K562 (cell line): ENCODE results near the gene CHN1. TPM values are rescaled to one million over a fixed set of nuclear protein-coding genes. Genes with fewer than 3 reads are reported as not detected.

Experiments
- ATAC-seq: fragments of 200-7000 bp; cut with Tn5 transposase; 3 replicates; pipeline ENCODE4 v1.9.1; 2020; ENCODE audit warnings: moderate library complexity
- BruUV-seq: library from RNA; stranded (reverse); fragments of 400-500 nt; replicated peaks from 2 replicates; lab custom pipeline; 2021; lab: Mats Ljungman, UMichigan
- CTCF ChIA-PET: fragments of 300-600 bp; formaldehyde crosslinking; extraction: SDS; loops from one replicate; lab custom pipeline; 2021; ENCODE audit warnings: low intra/inter-chr PET ratio; lab: Yijun Ruan, JAX
- POLR2A ChIA-PET: fragments of 300-600, 350-650 bp; sonication (Branson Sonifier 250); formaldehyde crosslinking; extraction: SDS; loops from one replicate; lab custom pipeline; 2021; ENCODE audit warnings: antibody characterized with exemption, inconsistent platforms; lab: Yijun Ruan, JAX
- DNase-seq, 4 experiments: peaks; one replicate each; pipeline versions ENCODE4 v3.0.0 to v3.0.0-alpha.2; 2011 to 2018; ENCODE audit warnings: low spot score in 3 of 4, mixed read lengths in 3 of 4; ENCODE audit errors: extremely low read depth in 1 of 4
- FAIRE-seq: peaks from 2 replicates; lab custom pipeline; 2011; peaks lifted over from hg19 to GRCh38; lab: Jason Lieb, UNC
- H2AFZ ChIP-seq: 2 replicates; pipeline ENCODE4 v1.6.0; 2011; ENCODE audit warnings: low read depth, low read length, control low read depth, inconsistent platforms
- H3K27ac ChIP-seq: fragments of 200-600 bp; 3 replicates; pipeline ENCODE4 v1.8.0; 2011; ENCODE audit warnings: low read depth, mild to moderate bottlenecking, control low read depth, inconsistent platforms, low read length, moderate library complexity, mixed read lengths; ENCODE audit errors: extremely low read depth
- H3K27me3 ChIP-seq, 2 experiments: fragments of 300-600 bp in 1 of 2; 2 replicates in 1 of 2; 3 replicates in 1 of 2; pipeline versions ENCODE4 v1.6.0 to v1.8.0; 2011; ENCODE audit warnings: inconsistent platforms in 2 of 2, low read length in 2 of 2, mild to moderate bottlenecking in 1 of 2, mixed read lengths in 1 of 2, moderate library complexity in 1 of 2; ENCODE audit not compliant: control insufficient read depth in 2 of 2, insufficient read depth in 2 of 2
- H3K36me3 ChIP-seq: fragments of 300-600 bp; 3 replicates; pipeline ENCODE4 v1.8.0; 2011; ENCODE audit warnings: mild to moderate bottlenecking, low read length, inconsistent platforms; ENCODE audit not compliant: control insufficient read depth, insufficient read depth
- H3K4me1 ChIP-seq, 2 experiments: fragments of 200-600 bp in 1 of 2; replicated peaks in 1 of 2; 2 replicates in 1 of 2; 3 replicates in 1 of 2; pipeline versions ENCODE4 v1.5.1 to v1.8.0; 2011; ENCODE audit warnings: inconsistent platforms in 2 of 2, low read length in 2 of 2, mild to moderate bottlenecking in 1 of 2, mixed read lengths in 1 of 2, moderate library complexity in 1 of 2; ENCODE audit not compliant: control insufficient read depth in 2 of 2, insufficient read depth in 2 of 2
- H3K4me2 ChIP-seq: 2 replicates; pipeline ENCODE4 v1.6.1; 2011; ENCODE audit warnings: low read length, control low read depth, inconsistent platforms, mixed read lengths; ENCODE audit not compliant: insufficient read depth
- H3K4me3 ChIP-seq: fragments of 200-600 bp; sonication (generic), shearing (Covaris generic); 2 replicates; pipeline ENCODE4 v1.5.1; 2016; ENCODE audit warnings: control low read depth, inconsistent platforms
- H3K79me2 ChIP-seq: fragments of 200-600 bp; 3 replicates; pipeline ENCODE4 v1.8.0; 2011; ENCODE audit warnings: low read length, inconsistent platforms; ENCODE audit not compliant: control insufficient read depth, insufficient read depth
- H3K9ac ChIP-seq, 2 experiments: 2 replicates each; pipeline versions ENCODE4 v1.6.0 to v1.6.1; 2011; ENCODE audit warnings: low read depth in 2 of 2, low read length in 2 of 2, control low read depth in 1 of 2, inconsistent platforms in 1 of 2, mild to moderate bottlenecking in 1 of 2, mixed read lengths in 1 of 2; ENCODE audit not compliant: insufficient read depth in 1 of 2
- H3K9me1 ChIP-seq: one replicate; pipeline ENCODE4 v1.6.0; 2011; ENCODE audit warnings: inconsistent platforms, mild to moderate bottlenecking, low read length, moderate library complexity; ENCODE audit not compliant: control insufficient read depth, insufficient read depth
- H3K9me3 ChIP-seq: replicated peaks from 2 replicates; pipeline ENCODE4 v1.5.1; 2011; ENCODE audit warnings: low read depth, low read length, inconsistent platforms; ENCODE audit not compliant: control insufficient read depth, insufficient read depth
- H4K20me1 ChIP-seq: replicated peaks from 2 replicates; pipeline ENCODE4 v1.6.1; 2011; ENCODE audit warnings: low read length, inconsistent platforms, mixed read lengths; ENCODE audit not compliant: control insufficient read depth, insufficient read depth
- DPF2 ChIP-seq: fragments of 450-650 bp; IDR thresholded peaks from 2 replicates; pipeline ENCODE4 v1.6.1; 2016
- GABPB1 ChIP-seq: sonication (generic); formaldehyde crosslinking; IDR thresholded peaks from 2 replicates; pipeline ENCODE4 v1.8.0; 2022; ENCODE audit warnings: mild to moderate bottlenecking, missing genetic modification reagents
- JUNB ChIP-seq: fragments of 450-650 bp; formaldehyde crosslinking; conservative IDR thresholded peaks from 2 replicates; pipeline ENCODE4 v1.4.0; 2020; ENCODE audit warnings: mild to moderate bottlenecking
- KHSRP ChIP-seq: fragments of 450-650 bp; IDR thresholded peaks from 2 replicates; pipeline ENCODE4 v1.6.1; 2017
- MCM5 ChIP-seq: fragments of 450-650 bp; IDR thresholded peaks from 2 replicates; pipeline ENCODE4 v1.6.1; 2016; ENCODE audit warnings: low read depth
- SOX6 ChIP-seq: fragments of 450-650 bp; IDR thresholded peaks from 2 replicates; pipeline ENCODE4 v1.6.1; 2014; ENCODE audit warnings: mild to moderate bottlenecking
- TCF3 ChIP-seq: sonication (generic); formaldehyde crosslinking; IDR thresholded peaks from 2 replicates; pipeline ENCODE4 v1.4.0; 2020; ENCODE audit warnings: mild to moderate bottlenecking, missing genetic modification reagents
- TCF7 ChIP-seq: sonication (generic); IDR thresholded peaks from 2 replicates; pipeline ENCODE4 v1.6.1; 2016; ENCODE audit warnings: antibody characterized with exemption, borderline replicate concordance
- WHSC1 ChIP-seq: IDR thresholded peaks from one replicate; pipeline ENCODE4 v1.6.1; 2012; ENCODE audit warnings: low read length, control low read depth, inconsistent platforms
- ZNF561 ChIP-seq: fragments of 450-650 bp; formaldehyde crosslinking; conservative IDR thresholded peaks from 2 replicates; pipeline ENCODE4 v1.4.0; 2020; ENCODE audit warnings: mild to moderate bottlenecking, moderate library complexity
- ZNF644 ChIP-seq: fragments of 200-800 bp; sonication (Bioruptor generic); IDR thresholded peaks from 2 replicates; pipeline ENCODE4 v1.6.1; 2016; ENCODE audit warnings: low read depth, missing genetic modification characterization, missing compliant biosample characterization
- ZNF76 ChIP-seq: fragments of 250-450 bp; sonication (Bioruptor Pico); IDR thresholded peaks from 2 replicates; pipeline ENCODE4 v1.4.0; 2020; ENCODE audit warnings: mild to moderate bottlenecking, moderate library complexity, borderline replicate concordance
- WGBS: fragments of 100-300 bp; shearing (Covaris generic); methylation state at CpG from one replicate; pipeline ENCODE4 v1.1.6; 2016; ENCODE audit warnings: low coverage, mixed read lengths; ENCODE audit not compliant: insufficient coverage; ENCODE audit errors: missing lambda C conversion rate; 5-methylcytosine and 5-hydroxymethylcytosine counted together
- in situ Hi-C: fragments of 300-500 bp; cut with MboI; formaldehyde crosslinking; loops from 4 replicates; pipeline ENCODE4 v1.15.0; 2018; ENCODE audit warnings: inconsistent platforms, mixed read lengths
- intact Hi-C: fragments of 100-400 bp; cut with micrococcal nuclease; formaldehyde crosslinking; loops from 2 replicates; pipeline ENCODE4 v1.14.2; 2022
- polyA plus RNA-seq, 8 experiments: library from polyadenylated mRNA; depleted of rRNA in 4 of 8; stranded (reverse) in 5 of 8; unstranded in 3 of 8; fragments of >200 nt; fragmentation: Nextera tagmentation in 2 of 8; fragmentation: Illumina TruSeq in 1 of 8; extraction: Ambion mirVana in 2 of 8; extraction: Trizol in 1 of 8; gene quantifications; 2 replicates each; pipeline versions ENCODE4 v1.2.1 to v1.2.3, GENCODE V29; 2011 to 2014; ENCODE audit warnings: inconsistent platforms in 1 of 8, missing spikeins in 1 of 8
- total RNA-seq, 7 experiments: library from RNA; depleted of rRNA in 6 of 7; stranded (reverse); fragments of >200 nt in 6 of 7; fragmentation: Illumina TruSeq in 2 of 7; extraction: Trizol in 2 of 7; gene quantifications; 2 replicates each; pipeline versions ENCODE4 v1.2.1 to v1.2.3, GENCODE V29; 2011 to 2021; ENCODE audit warnings: low replicate concordance in 1 of 7
- TF ChIP-seq, protein P1 (sequence below): fragments of 200-800 bp; sonication (Bioruptor generic); IDR thresholded peaks from 2 replicates; pipeline ENCODE4 v1.6.1; 2017; ENCODE audit warnings: missing genetic modification characterization, missing compliant biosample characterization
- TF ChIP-seq, protein P2 (sequence below): sonication (generic); formaldehyde crosslinking; IDR thresholded peaks from 2 replicates; pipeline ENCODE4 v1.8.0; 2023; ENCODE audit warnings: mild to moderate bottlenecking, missing genetic modification reagents
- TF ChIP-seq, protein P3 (sequence below): sonication (generic); formaldehyde crosslinking; IDR thresholded peaks from 2 replicates; pipeline ENCODE4 v1.9.0; 2022; ENCODE audit warnings: mild to moderate bottlenecking, missing genetic modification reagents
- TF ChIP-seq, protein P4 (sequence below): sonication (generic); formaldehyde crosslinking; IDR thresholded peaks from 2 replicates; pipeline ENCODE4 v1.8.1; 2023; ENCODE audit warnings: mild to moderate bottlenecking, missing genetic modification reagents
- TF ChIP-seq, protein P5 (sequence below): fragments of 450-650 bp; IDR thresholded peaks from 2 replicates; pipeline ENCODE4 v1.6.1; 2014; ENCODE audit warnings: low read depth, mild to moderate bottlenecking, moderate library complexity, borderline replicate concordance

CHN1 gene
- total and polyA plus RNA-seq, 9 of the 15 experiments (the other 6 are each of a cell fraction or from before 2014, with no cell fraction given), result 0.17 to 2.0 (median 0.87) TPM

DNA sequence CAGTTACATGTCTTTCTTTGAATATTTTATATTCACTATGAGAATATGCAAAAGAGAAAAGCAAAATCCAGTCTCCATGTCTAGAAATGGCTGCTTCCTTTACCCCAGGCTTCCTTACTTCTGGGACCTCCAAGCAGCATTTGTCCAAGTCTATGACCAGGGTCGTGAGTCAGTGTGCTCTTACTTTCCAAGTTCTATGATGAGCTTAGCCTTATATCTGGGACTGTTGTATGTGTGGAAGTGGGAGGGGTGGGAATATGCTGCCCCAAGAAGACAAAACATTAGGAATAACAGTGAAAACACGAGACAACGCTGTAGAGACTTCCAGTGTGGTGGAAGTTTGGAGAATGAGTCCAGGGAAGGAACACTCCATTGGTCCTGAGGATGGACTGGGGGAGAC, 219.7 kb downstream of the CHN1 start (continued):
- TF ChIP-seq, protein P1, sequence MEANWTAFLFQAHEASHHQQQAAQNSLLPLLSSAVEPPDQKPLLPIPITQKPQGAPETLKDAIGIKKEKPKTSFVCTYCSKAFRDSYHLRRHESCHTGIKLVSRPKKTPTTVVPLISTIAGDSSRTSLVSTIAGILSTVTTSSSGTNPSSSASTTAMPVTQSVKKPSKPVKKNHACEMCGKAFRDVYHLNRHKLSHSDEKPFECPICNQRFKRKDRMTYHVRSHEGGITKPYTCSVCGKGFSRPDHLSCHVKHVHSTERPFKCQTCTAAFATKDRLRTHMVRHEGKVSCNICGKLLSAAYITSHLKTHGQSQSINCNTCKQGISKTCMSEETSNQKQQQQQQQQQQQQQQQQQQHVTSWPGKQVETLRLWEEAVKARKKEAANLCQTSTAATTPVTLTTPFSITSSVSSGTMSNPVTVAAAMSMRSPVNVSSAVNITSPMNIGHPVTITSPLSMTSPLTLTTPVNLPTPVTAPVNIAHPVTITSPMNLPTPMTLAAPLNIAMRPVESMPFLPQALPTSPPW, result no peak
- TF ChIP-seq DPF2 (no peak), TCF7 (no peak), ZNF76 (no peak)
- TF ChIP-seq, protein P2, sequence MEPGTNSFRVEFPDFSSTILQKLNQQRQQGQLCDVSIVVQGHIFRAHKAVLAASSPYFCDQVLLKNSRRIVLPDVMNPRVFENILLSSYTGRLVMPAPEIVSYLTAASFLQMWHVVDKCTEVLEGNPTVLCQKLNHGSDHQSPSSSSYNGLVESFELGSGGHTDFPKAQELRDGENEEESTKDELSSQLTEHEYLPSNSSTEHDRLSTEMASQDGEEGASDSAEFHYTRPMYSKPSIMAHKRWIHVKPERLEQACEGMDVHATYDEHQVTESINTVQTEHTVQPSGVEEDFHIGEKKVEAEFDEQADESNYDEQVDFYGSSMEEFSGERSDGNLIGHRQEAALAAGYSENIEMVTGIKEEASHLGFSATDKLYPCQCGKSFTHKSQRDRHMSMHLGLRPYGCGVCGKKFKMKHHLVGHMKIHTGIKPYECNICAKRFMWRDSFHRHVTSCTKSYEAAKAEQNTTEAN (CRISPR knock-in tag), result no peak
- TF ChIP-seq, protein P3, sequence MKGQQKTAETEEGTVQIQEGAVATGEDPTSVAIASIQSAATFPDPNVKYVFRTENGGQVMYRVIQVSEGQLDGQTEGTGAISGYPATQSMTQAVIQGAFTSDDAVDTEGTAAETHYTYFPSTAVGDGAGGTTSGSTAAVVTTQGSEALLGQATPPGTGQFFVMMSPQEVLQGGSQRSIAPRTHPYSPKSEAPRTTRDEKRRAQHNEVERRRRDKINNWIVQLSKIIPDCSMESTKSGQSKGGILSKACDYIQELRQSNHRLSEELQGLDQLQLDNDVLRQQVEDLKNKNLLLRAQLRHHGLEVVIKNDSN (CRISPR knock-in tag), result no peak

DNA sequence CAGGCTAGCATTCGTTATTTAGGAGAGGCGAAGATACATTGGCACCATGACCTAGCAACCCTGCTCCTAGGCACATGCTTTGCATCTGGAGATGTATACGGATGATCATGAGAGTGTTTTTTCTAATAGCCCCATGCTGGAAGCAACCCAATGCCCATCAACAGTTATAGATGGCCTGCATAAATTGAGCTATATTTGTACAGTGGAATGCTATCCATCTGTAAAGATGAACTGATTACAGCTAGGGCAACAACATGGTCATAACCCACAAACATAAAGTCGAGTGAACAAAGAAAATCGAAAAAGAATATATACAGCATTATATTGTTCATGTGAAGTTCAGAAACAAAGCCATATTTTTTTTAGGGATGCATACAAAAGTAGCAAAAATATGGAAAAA, 220.3 kb downstream of the CHN1 start:
- no TSS peak for BruUV-seq
- ChIA-PET POLR2A (interaction anchor here (1.1 kb wide), 1 partner anchor 14 kb away, joined by 3 read pairs; no protein-coding TSS in a partner anchor), CTCF (no interaction called here)
- Histone ChIP-seq H3K9me1 (no peaks in the 10 kb centered on the region), H2AFZ (no peak overlapping the region), H3K9me3 (no peaks in the 10 kb centered on the region), H3K79me2 (no peaks in the 10 kb centered on the region), H3K27me3 (peaks cover 27 to 38% of the 10 kb centered on the region in 2 experiments), H3K27ac (no peak overlapping the region), H3K4me2 (no peak overlapping the region), H3K4me3 (no peak overlapping the region), H4K20me1 (no peaks in the 10 kb centered on the region), H3K36me3 (no peaks in the 10 kb centered on the region), H3K9ac (no peak overlapping the region), H3K4me1 (peaks cover 0 to 3% of the 10 kb centered on the region in 2 experiments; a peak in 2 of 5 replicates)
- ATAC-seq (no peak), DNase-seq (no peak), FAIRE-seq (no peak)
- intact Hi-C loops (no loop called here), in situ Hi-C loops (no loop called here)
- 0% methylated on average over 5 of the region's 5 CpGs for WGBS
- TF ChIP-seq ZNF644 (tag), result no peak
- no peak for TF ChIP-seq TCF3
- TF ChIP-seq, protein P4, sequence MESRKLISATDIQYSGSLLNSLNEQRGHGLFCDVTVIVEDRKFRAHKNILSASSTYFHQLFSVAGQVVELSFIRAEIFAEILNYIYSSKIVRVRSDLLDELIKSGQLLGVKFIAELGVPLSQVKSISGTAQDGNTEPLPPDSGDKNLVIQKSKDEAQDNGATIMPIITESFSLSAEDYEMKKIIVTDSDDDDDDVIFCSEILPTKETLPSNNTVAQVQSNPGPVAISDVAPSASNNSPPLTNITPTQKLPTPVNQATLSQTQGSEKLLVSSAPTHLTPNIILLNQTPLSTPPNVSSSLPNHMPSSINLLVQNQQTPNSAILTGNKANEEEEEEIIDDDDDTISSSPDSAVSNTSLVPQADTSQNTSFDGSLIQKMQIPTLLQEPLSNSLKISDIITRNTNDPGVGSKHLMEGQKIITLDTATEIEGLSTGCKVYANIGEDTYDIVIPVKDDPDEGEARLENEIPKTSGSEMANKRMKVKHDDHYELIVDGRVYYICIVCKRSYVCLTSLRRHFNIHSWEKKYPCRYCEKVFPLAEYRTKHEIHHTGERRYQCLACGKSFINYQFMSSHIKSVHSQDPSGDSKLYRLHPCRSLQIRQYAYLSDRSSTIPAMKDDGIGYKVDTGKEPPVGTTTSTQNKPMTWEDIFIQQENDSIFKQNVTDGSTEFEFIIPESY (CRISPR knock-in tag), result no peak
- TF ChIP-seq, protein P5, sequence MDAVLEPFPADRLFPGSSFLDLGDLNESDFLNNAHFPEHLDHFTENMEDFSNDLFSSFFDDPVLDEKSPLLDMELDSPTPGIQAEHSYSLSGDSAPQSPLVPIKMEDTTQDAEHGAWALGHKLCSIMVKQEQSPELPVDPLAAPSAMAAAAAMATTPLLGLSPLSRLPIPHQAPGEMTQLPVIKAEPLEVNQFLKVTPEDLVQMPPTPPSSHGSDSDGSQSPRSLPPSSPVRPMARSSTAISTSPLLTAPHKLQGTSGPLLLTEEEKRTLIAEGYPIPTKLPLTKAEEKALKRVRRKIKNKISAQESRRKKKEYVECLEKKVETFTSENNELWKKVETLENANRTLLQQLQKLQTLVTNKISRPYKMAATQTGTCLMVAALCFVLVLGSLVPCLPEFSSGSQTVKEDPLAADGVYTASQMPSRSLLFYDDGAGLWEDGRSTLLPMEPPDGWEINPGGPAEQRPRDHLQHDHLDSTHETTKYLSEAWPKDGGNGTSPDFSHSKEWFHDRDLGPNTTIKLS, result no peak
- no peak for TF ChIP-seq GABPB1 (CRISPR knock-in tag)
- TF ChIP-seq WHSC1, result no peak
- no peak for TF ChIP-seq MCM5
- no peak for TF ChIP-seq SOX6
- TF ChIP-seq KHSRP, result no peak
- no peak for TF ChIP-seq ZNF561 (CRISPR knock-in tag)
- no peak for TF ChIP-seq JUNB (CRISPR knock-in tag)
